ENCODE results near the gene KCNMB1.

Gene KCNMB1

GRCh38 chr5:170338291-170338690 lies 50.9 kb downstream of the KCNMB1 start:
- DNase-seq: peak; percentile 29

GRCh38 chr5:170337045-170337733 lies 52.0 kb downstream of the KCNMB1 start:
- no peak for DNase-seq

DNA sequence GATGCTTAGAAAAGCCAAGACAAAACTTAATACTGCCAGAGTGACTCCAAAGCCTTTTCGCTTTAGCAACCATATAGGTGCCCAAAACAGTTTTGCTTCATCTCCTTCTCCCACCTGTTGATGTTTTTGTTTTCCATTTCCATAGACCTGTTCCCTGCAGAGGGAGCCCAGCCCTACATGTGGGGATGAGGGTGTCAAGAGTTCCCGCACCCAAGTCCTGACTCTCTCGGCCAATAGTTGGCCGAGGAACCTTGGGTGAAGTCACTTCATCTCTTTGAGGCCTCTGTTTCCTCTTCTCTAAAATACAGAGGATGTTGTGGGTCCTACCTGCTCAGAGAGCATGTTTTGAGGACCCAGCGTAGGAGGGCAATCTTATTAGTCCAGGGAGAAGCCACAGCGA lies 53.1 kb downstream of the KCNMB1 start:
- DNase-seq: peak; percentile 28

DNA sequence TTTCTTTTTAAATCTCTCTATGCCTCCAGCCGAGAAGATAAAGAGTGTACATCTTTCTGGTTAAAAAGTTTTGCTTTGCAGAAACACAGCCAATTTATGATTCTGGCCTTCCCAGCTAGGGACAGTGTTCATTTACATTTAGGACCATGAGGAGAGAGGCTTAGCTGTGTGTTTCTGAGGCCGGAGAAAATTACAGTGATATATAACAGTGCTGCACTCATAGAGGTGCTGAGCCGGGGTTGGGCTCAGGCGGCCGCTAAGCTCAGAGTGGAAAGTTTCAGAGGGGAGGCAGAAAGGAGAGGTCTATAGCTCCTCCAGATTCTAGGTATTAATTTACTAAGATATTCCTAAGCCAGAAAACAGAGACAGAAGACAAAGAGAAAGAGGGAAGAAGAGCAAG lies 54.5 kb downstream of the KCNMB1 start:
- peak; percentile 19 for DNase-seq

GRCh38 chr5:170333161-170333910 lies 55.8 kb downstream of the KCNMB1 start:
- DNase-seq: peak; percentile 83

GRCh38 chr5:170332058-170332457 lies 57.1 kb downstream of the KCNMB1 start:
- no peak for DNase-seq

DNA sequence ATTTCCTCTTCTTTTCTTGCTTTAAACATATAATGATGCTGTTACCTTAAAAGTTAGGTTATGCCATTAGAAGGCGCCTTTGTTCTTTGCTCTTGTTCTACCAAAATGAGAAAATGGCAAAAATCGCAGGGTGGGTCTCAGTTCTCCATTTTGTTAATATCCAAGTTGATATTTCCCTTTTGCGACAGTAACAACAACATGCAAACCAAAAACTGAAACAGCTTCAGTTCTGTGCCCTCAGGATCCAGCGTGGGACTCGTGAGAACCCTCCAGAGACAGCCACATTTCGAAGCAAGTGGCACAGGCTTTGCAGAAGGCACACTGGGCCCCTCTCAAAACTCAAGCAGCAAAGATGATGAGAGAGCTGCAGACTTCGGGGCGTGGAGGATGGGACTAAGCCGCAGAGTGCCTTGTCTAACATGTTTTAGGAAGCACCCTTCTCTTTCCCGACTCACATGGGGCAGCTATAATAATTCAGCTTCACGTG lies 58.6 kb downstream of the KCNMB1 start:
- no peak for DNase-seq

- no peak for DNase-seq
Observed at GRCh38 chr5:170329524-170329923, 59.6 kb downstream of the KCNMB1 start.

- DNase-seq: no peak
Observed at GRCh38 chr5:170327829-170328228, 61.3 kb downstream of the KCNMB1 start.

- no peak for DNase-seq
Observed at GRCh38 chr5:170327168-170327567, 62.0 kb downstream of the KCNMB1 start.

All from CD4-positive, alpha-beta T cell treated with Interleukin-17A for 1 hour (primary cell).